ENCODE data around the gene CST6.
"Not testable (repeated sequence)": the region's sequence is repeated elsewhere in the genome, so short reads cannot be mapped to it uniquely, and the experiment has no call there.

Gene CST6

DNA sequence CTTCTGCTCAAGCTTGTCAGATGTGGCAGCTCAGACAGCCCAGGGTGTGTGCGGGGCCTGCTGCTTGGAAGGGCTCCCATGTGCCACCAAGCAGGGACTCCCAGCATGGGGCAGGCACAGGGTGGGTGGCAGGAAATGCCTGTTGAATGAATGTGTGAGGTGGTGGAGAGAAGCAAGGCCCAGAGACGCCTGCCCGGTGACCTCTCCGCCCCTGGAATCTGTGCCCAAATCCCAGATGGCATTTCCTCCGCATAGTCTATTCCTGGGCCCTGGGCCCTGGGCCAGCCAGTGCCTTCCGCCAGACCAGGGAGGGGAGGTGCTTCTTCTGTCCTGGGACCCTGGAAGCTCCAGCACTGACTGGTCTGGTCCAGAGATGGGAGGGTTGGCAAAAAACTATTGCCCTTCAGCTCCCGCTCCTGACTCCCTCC, 3.7 kb downstream of the CST6 start:
- DNase-seq (ENCODE audit: low read depth, low spot score), result no peak

DNA sequence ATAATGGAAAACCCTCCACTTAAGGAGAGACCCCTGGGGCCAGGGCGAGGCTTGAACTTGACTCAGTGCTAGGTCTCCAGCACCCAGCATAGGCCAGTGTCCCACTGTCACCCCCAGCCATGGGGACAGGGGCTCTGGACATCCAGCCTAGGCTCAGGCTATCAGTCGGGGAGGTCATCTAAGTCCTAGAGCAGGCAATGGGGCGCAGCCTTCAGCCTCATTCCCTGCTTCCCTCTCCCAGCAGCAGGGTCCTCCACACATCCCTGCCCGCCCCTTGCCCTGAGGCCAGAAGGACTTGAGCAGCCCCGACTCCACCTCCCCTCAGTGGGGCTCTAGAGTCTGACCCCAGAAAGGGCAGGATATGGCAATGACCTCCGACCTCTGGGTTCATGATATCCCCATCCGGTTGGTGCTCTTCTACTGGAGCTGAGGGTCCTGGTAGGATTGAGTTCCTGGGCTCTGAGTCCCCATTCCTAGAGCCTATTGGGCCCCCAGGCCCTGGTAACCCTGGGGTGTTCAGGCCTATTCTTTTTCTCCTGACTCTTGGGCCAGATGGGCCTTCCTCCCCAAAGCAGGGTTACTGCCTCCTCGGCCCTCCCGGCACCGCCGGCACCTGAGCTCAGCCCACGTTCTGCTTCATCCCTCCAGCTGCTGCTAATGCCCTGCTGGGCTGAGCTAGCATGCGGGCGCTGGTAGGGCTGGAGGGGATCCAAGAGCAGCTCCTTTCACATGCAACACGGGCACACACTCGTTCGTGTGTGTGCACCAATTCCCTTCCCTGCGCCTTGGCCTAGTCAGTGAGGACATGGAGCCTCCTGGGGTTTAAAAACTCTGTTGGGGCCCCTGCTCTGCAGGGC, 4.4 kb downstream of the CST6 start:
- no peak for DNase-seq (ENCODE audit: low read depth, low spot score)

DNA sequence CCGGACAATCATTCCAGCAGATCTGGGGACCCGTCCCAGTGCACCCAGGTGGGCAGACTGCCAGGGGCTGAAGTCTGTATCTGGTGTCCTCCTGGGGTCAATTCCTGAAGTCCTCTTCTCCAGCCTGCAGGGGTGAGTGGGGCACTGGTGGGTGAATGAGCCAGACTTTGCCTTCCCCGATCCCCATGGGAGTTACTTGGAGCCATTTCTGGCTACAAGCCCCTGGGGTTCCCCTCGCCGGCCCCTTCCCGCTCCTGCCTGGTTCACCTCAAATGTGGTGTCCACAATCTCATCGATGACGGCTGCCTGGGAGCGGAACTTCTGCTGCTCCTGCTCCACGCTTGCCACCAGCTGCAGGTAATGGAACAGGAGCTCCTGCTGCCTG, 5.0 kb downstream of the CST6 start:
- no peak for DNase-seq (ENCODE audit: low read depth, low spot score)

DNA sequence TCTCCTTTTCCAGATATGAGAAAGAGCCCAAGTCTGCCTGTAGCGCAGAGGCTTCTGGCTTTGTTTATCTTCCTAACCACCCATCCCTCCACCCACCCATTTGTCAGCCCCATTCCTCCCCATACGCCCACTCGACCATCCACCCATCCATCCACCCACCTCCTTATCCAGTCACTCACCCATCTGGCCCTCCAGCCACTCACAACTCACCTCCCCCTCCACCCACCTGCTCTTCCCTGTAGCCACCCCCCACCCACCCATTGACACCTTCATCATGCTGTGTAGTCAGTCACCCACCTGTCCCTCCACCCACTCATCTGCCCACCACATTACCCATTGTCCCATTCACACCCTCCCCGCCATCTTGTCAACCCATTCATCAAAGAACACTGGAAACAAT, 5.5 kb downstream of the CST6 start:
- no peak for DNase-seq (ENCODE audit: low read depth, low spot score)

DNA sequence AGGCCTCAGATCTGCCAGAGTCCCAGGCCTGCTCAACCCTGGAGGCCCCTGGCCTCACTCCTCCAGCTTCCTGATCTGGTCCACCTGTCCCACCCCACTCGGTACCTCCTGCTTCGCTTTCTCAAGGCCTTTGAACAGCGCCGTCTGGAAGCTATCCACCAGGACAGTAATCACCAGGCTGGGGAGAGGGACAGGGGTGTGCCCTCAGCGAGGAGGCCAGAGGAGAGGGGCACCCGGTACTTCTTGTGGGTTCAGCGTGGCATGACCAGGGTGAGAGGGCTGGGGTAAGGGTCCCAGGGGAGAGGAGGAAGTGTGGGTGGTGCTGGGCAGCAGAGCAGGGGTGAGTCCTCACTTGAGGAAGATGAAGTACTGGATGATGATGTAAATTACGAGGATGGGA, 8.4 kb downstream of the CST6 start:
- DNase-seq (ENCODE audit: low read depth, low spot score), result no peak

DNA sequence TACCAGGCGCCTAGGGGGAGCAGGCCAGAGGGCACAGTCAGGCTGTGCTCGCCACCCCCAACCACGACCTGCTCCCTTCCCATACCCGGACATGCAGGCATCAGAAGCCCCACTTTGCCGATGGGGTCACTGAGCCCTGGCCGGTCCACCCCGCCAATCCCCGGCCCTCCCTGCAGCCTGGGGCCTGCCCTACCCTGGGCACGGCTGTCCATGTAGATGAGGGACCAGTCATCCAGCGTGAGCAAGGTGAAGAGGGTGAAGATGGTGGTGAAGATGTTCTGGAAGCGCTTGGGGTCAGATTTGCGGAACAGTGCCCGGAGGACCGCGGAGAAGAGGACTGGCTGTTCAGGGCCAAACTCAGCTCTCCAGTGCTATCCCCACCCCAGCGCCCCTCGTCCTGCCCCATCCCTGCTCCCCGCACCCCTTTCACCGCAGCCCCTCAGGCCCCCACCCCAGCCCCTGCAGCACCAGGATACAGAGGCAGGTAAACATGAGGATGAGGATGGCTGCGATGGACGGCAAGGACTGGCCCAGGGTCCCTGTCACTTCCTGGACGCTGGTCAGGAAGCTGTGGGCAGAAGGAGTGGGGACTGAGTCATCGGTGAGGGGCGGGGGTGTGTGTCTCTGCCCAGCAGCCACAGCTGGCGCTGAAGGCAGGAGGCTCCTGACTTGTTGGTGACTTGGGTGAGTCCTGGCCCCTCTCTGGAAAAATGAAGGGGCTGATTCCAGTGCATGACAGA, 9.0 kb downstream of the CST6 start:
- DNase-seq (ENCODE audit: low read depth, low spot score), result no peak

DNA sequence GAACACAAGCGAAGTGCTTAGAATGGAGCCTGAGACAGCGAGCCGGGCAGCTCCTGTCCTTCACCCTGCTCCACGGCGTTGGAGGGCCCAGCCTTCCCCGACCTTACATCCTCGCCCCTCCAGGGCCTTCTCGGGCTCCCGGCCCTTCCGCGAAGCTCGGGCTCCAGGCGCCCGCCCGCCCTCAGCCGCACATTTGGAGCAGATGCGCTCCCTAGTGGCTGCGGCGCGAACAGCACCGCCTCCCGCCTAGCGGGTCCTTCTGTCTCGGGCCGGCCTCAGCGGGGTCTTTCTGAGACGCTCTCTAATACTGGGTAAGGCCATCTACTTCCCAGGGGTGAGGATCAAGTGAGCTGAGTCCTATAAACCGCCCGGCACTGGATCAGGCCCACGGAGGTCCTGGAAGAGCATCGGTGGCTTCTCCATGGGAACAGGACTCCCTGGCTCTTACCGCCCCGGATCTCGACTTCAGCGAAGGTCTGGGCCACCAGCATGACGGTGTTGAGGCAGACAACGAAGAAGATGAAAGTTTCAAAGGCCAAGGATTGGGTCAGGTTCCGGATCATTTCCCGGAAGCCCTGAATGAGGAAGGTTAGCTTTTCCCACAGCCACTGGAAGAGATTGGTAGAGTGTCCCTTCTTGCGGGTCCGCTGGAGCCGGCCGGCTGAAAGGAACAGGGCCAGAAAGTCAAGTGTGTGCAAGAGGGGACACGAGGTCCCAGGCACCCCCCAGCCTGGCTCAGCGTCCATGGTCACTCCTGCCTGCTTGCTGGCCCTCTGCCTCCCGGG, 10.8 kb downstream of the CST6 start:
- no peak for DNase-seq (ENCODE audit: low read depth, low spot score)

DNA sequence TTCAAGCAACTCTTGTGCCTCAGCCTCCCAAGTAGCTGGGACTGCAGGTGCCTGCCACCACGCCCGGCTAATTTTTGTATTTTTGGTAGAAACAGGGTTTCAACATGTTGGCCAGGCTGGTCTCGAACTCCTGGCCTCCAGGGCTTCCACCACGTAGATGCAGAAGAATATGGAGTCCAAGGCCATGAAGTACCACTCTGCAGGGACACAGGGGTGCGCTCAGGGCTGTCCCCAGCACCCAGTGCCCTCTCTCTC, 11.3 kb downstream of the CST6 start:
- not testable (repeated sequence) for DNase-seq (ENCODE audit: low read depth, low spot score)

DNA sequence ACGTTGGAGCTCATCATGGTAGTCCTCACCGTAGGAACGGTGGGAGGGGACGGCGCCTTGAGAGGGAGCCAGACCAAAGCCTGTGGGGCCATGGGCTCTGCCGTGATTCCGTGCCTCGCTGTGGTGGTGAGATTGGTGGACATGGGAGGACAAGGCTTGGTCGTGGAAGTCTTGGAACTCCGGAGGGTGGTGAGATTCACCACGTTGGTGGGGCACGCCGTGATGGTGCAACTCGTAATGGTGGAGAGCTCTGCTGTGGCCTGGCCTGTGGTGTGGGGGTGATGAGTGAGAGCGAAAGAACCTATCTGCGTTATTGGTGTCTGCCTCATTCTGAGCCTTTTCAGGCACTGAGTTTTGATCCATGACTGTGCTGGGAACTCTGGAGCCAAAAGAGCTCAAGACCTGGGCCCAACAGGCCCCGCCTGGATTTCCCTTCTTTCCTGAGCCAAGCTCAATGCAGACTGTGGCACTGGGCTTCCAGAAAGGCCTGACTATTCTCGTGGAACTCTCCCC, 14.3 kb downstream of the CST6 start, which contains the start of gene CATSPER1:
Gene CATSPER1 (minus strand): TSS at position 463 of the 513 bp plus-strand sequence. CDS start 100 bp downstream, at position 363.
- no peak for DNase-seq (ENCODE audit: low read depth, low spot score)

DNA sequence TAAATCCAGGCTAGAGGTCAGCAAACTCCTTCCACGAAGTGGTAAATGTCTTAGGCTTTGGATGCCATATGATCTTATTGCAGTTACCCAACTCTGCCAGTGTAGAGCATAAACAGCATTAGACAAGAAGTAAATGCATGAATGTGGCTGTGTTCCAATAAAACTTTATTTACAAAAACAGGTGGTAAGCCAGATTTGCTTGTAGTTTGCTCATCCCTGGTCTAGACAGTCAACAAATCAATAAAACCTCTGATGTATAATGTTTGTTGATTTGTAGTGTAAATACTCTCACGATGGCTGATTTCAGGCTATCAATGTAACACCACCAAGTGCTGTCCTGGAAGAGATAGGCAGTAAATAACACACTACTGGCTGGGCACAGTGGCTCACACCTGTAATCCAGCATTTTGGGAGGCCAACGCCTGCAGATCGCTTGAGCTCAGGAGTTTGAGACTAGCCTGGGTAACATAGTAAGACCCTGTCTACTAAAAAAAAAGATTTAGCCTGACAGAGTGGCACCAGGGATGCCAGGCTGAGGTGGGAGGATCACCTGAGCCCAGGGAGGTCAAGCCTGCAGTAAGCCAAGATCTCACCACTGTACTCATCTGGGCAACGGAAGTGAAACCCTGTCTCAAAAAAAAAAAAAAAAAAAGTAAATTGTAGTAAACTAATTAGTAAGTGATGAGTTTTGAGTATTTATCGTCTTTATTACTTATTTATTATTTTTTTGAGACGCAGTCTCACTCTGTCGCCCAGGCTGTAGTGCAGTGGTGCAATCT, 21.3 kb downstream of the CST6 start:
- DNase-seq (ENCODE audit: low read depth, low spot score), result no peak

DNA sequence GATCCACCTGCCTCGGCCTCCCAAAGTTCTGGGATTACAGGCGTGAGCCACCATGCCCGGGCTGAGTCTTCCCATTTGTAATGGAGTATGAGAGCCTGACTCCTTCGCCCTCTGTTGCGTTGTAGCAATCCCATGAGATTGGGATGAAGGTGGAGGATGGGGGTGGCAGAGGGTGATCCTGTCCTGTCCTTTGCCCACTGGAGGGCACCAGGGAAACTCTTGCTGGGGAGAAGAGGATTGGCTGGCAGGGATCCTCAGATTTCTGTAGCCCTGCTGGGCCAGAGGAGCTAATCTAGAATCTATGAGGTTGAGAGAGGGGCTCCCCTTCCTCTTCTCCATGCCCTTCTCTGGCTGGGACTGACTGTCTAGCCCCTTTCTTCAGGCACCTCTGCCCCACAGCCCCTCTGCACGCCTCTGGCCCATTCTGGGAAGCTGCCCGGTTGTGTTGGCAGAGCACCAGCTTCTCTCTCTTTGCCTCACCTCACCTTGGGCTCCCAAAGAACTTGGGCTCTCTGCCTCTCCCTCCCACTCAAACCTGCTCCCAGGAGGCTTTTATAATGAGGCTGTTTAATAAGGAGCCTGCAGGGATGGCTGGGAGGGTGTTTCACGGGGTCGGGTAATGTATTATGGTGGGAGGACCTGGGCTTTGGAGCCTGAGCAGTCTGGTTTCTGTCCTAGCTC, 24.0 kb downstream of the CST6 start:
- no peak for DNase-seq (ENCODE audit: low read depth, low spot score)

DNA sequence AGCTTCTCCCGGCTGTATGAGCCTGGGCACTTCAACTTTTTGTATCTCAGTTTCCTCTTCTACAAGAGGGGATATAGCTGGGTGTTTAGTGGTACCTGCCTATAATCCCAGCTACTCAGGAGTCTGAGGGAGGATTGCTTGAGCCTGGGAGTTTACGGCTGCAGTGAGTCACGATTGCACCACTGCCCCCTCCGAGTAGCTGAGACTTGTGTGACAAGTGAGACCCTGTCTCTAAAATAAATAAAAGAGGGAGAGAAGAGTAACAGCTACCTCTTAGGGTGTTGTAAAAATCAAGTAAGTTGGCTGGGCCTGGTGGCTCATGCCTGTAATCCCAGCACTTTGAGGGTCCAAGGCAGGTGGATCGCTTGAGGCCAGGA, 24.5 kb downstream of the CST6 start:
- no peak for DNase-seq (ENCODE audit: low read depth, low spot score)

DNA sequence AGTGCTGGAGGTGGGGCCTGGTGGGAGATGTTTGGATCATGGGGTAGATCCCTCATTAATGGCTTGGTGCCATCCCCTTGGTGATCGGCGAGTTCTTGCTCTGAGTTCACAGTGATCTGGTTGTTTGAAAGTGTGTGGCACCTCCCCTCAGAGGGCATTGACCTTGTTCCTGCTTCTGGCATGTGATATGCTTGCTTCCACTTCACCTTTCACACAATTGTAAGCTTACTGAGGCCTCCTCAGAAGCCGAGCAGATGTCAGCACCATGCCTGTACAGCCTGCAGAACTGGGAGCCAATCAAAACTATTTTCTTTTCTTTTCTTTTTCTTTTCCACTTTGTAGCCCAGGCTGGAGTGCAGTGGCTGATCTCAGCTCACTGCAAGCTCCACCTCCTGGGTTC, 25.5 kb downstream of the CST6 start:
- no peak for DNase-seq (ENCODE audit: low read depth, low spot score)

DNA sequence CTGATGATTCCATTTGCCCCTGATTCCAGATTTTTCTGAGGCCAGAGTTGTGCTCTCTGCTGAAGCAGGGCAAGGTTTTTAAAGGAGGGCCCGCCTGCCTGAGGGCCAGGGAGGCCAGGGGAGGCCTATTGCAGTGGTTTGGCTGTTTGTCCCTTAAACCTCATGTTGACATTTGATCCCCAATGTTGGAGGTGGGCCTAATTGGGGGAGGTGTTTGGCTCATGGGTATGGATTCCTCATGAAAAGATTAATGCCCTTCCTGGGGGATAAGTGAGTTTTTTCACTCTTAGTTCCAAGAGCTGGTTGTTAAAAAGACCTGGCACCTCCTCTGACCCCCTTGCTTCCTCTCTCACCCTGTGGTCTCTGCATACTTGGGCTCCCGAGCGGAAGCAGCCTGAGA, 28.0 kb downstream of the CST6 start:
- DNase-seq (ENCODE audit: low read depth, low spot score), result no peak

DNA sequence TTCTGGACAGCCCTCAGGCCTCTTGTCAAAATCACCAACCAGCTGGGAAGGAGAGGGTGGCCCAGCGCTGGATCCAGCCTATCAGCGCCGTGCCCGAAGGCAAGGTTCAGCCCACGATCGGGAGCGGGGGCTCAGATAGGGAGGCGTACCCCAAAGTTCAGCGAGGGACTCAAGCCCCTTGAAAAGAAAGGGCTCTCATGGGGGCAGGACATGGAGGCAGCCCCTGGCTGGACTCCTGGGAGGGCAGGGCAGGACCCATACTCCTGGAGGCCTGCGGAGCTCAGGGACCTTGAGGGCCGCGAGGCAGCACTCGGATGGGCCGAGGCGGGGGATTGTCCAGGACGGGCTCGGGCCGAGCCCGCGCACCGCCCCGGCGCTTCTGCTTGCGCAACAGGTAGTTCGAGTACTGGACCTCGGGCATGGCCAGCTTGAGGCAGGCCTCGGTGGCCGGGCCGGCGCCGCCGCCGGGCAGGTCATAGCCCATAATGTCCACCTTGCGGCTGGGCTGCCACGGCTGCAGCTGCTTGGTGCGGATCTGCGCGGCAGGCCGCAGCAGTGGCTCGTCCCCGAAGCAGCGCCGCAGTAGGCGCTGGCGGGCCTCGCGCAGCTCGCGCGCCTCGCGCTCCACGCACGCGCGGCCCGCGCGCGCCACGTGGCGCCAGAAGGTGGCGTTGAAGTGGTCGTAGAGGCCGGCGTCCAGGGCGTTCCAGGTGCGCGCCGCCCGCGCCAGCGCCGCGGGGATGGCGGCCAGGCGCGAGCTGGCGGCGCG, 30.6 kb downstream of the CST6 start:
- DNase-seq (ENCODE audit: low read depth, low spot score), result no peak

DNA sequence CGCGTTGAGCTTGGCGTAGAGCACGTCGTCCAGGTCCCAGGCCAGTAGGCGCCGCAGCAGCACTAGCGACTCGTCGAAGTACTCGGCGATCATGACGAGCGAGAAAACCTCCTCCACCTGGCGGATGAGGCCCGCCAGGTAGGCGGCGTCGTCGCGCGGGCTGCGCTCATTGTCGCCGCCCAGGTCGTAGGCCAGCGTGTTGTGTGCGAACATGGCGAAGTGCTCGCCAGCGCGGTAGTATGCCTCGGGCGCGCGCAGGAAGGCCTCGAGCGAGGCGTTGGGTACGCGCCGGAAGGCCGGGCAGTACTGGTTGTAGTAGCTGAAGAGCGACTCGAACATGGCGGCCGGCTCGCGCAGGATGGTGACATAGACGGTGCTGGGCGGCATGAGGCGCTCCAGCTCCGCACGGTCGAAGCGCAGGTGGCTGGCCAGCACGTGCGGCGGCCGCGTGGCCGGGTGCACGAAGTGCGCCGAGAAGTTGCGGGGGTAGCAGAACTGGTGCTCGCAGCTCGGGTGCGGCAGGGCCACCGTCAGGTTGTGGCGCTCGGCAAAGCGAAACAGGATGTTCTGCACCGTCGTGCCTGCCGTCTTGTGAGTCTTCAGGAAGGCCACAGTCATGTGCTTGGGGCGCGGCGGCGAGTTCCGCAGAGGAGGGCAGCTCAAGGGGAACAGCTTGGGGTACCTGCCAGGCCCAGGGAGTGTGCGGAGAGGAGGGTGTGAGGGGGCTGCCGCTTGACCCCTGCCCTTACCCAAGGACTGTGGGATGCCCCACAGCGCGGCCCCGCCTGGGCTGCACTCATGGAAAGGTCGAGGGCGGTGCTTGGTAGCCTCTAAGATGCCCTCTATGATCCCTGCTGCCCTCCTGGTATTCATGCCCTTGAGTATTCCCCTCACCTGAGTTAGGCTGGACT, 31.4 kb downstream of the CST6 start:
- DNase-seq (ENCODE audit: low read depth, low spot score), result no peak

DNA sequence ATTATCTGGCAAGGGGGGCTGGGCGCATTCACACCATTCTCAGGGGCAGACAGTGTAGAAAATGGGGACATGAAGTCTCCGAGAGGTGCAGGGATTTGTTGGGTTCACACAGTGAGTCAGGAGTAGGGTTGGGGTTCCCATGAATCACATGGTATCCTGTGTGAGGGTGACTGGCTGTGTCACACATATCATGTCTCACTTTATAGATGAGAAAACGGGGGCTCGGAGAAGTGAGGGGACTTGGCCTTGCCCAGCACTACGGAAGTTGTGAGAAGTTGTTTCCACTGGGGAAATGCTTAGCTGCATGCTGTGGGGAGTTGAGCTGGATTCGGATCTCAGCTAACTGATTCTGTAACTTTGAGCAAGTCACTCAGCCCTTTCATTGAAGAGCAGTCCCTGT, 32.9 kb downstream of the CST6 start:
- no peak for DNase-seq (ENCODE audit: low read depth, low spot score)

DNA sequence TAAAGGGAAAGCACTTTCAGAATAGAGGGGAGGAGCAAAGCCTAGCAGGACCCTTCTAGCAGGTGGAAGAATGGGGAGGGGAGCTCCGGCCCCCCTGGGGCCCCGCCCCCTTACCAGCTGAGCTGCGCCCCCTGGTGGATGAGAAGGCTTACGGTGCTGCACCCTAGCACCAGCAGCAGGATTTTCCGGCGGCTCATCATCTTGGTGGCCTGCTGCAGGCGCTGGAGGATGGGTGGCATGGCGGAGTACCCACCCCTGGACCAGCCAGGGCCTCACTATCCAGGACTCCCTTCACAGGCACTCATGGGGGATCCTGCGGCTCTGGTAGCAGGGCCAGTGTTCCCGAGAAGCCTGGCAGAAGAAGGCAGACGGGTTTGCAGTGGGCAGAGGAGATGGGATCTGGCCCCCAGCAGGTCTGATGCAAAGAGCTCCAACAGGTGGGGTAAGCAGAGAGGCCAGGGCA, 33.4 kb downstream of the CST6 start:
- peak; percentile 50 for DNase-seq (ENCODE audit: low read depth, low spot score)

DNA sequence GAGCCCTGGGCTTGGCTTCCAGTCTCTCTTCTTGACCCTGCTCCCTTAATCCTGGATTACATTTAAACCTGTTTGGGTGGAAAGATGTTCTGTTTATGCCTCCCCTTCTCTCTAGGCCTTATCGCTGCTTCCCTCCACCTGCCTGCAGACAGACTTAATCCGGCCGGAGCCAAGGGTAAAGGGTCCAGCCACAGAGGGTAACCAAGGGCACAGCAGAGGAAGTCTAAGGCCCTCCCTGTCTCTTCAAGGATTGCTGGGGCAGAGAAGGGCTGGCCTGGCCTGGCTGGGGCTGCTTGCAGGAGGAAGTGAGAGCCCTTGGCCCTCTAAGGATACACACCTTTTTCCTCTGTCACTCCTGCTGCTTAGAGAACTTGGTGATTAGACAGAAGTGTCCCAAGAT, 35.1 kb downstream of the CST6 start:
- no peak for DNase-seq (ENCODE audit: low read depth, low spot score)

Data from iPS DF 19.7 (cell line).